ENCODE results near the gene CAMK4. TPM values are rescaled to one million over a fixed set of nuclear protein-coding genes. Genes with fewer than 3 reads are reported as not detected.

Gene CAMK4
- total RNA-seq, 8 experiments from 2014 or later, result 0.24 to 12.1 (median 8.7) TPM

DNA sequence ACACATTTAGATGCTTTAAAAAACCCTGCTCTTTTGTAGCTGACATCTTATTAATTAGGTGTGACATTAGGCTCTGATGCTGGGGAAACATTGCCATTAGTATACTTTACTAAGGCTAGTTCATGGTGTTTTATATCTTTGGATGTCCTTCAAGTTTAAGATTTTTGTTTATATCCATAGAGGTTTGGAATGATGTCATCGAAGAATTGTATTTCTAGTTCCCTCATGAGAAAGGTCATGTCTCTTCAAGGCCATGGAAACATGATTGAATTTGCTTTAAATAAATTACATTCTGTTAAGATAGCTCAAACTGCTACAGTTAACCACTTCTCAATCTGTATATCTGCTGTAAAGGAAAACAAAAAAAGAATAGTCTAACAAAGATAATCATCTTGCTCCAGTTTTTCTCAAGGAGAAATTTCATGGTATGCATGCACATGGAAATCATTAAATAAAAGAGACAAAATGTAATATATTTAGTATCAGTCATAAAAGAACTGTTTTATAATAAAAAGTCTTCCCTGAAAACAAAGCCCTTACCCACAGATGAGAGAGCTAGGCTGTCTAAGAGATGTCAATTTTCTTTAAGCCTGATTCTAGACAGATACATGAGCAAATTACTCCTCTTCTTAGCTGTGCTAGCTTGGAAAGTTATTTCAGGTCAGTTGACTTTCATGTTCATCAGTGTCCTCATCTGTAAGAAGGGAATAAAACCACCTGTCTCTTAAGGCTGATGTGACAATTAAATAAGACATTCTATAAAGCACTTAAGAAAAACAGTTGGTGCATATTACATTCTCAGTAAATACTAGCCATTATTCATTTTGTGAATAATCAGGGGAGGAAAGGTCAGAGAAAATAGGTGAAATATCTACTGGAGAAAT lies 313.2 kb downstream of the CAMK4 start:
- Histone ChIP-seq H3K4me3 (no peak overlapping the region), H3K27ac (no peak overlapping the region), H3K4me1 (replicated peaks in 1 of 2) (no peaks in the 10 kb centered on the region)
- in situ Hi-C loops (cut with MboI; ENCODE audit: low pct_unique_long_range_greater_than_20kb in 2 of 9, low sequenced_read_pairs in 9 of 9, unreplicated experiment in 9 of 9), result loop anchor here in 4 of 9 experiments (25.0 kb wide), 1 partner anchor 600 kb away; no protein-coding TSS in a partner anchor
- peak in 1 of 8 experiments; percentile 20 for ATAC-seq (replicated peaks in 6 of 8)
- 0 to 80% (median 71%) methylated on average over 1 of the region's 1 CpG; no CpG with 5 or more reads in 3 of the 10 experiments for WGBS, 10 experiments

Other genes with a start within 250 kb of the CAMK4 start
- gene TSLP, start 152.7 kb upstream of the CAMK4 start, total RNA-seq, result 1 to 10 TPM in 2 of 8 experiments, under 1 TPM in 6; 0.08 to 1.9 (median 0.43) TPM
- 10 to 100 TPM; 21.8 to 35.5 (median 28.4) TPM for gene WDR36, start 132.0 kb upstream of the CAMK4 start, total RNA-seq

All from motor neuron (in vitro differentiated cells).